ENCODE data around the gene FBXO15. TPM values are rescaled to one million over a fixed set of nuclear protein-coding genes. Genes with fewer than 3 reads are reported as not detected.

The FBXO15 gene
- total and polyA plus RNA-seq, 2 of the 13 experiments (the other 11 are each of a cell fraction or from before 2014, with no cell fraction given): 0.09 to 0.12 TPM

- TF ChIP-seq HNF1A (IDR thresholded peaks at IDR 0.05; ENCODE audit: low read depth) (no peak), HNF1A (CRISPR knock-in tag; IDR thresholded peaks at IDR 0.05; ENCODE audit: borderline replicate concordance) (no peak), AKAP8 (CRISPR knock-in tag; IDR thresholded peaks at IDR 0.05) (no peak), SRSF9 (IDR thresholded peaks at IDR 0.05; ENCODE audit: borderline replicate concordance, insufficient read depth, low read depth, low read length, poor library complexity, severe bottlenecking) (no peak)
Measured at GRCh38 chr18:74155276-74155675, 7.6 kb upstream of the FBXO15 start (continued).

GRCh38 chr18:74154716-74155115 is 7.1 kb upstream of the FBXO15 start:
- Histone ChIP-seq H3K4me3 (replicated peaks in 1 of 3; ENCODE audit: insufficient read depth in 1 of 3, low read depth in 2 of 3, low read length in 3 of 3) (no peak overlapping the region), H3K36me3 (replicated peaks in 1 of 2; ENCODE audit: control insufficient read depth in 1 of 2, insufficient read depth in 2 of 2, low read length in 2 of 2) (peaks cover 16 to 60% of the 10 kb centered on the region in 2 experiments), H3K9me3 (ENCODE audit: low read length) (no peaks in the 10 kb centered on the region), H3K9ac (ENCODE audit: insufficient read depth, low read depth, low read length) (no peak overlapping the region), H3K27ac (ENCODE audit: extremely low read length, insufficient read depth, low read length) (no peak overlapping the region), H3K4me2 (ENCODE audit: low read depth, low read length) (no peak overlapping the region), H4K20me1 (ENCODE audit: insufficient read depth, low read length) (no peaks in the 10 kb centered on the region), H3K27me3 (ENCODE audit: control insufficient read depth in 1 of 2, insufficient read depth in 2 of 2, low read length in 2 of 2) (no peaks in the 10 kb centered on the region), H3K4me1 (ENCODE audit: insufficient read depth, low read length) (peaks cover 18% of the 10 kb centered on the region), H2AFZ (ENCODE audit: low read length) (no peak overlapping the region), H3K79me2 (ENCODE audit: insufficient read depth, low read length) (peaks cover 38% of the 10 kb centered on the region)
- POLR2A ChIA-PET: no interaction called here
- DNase-seq (ENCODE audit: low spot score) (no peak), FAIRE-seq (no peak), ATAC-seq (no peak)
- BruUV-seq (replicated peaks): no TSS peak
- 100% methylated on average over 4 of the region's 4 CpGs for WGBS (ENCODE audit: low lambda C conversion rate)
- in situ Hi-C loops (cut with HindIII; ENCODE audit: extremely low pct_ligation_motif_present, low pct_unique_long_range_greater_than_20kb) (no loop called here), intact Hi-C loops (cut with micrococcal nuclease; ENCODE audit: unreplicated experiment) (no loop called here)
- CTCF ChIA-PET (ENCODE audit: low intra/inter-chr PET ratio, low total read pairs): no interaction called here
- TF ChIP-seq RXRB (CRISPR knock-in tag; IDR thresholded peaks at IDR 0.05; ENCODE audit: borderline replicate concordance) (no peak), ZNF510 (CRISPR knock-in tag; IDR thresholded peaks at IDR 0.05; ENCODE audit: low read depth) (no peak), ZGPAT (CRISPR knock-in tag; IDR thresholded peaks at IDR 0.05) (no peak), ZSCAN29 (CRISPR knock-in tag; conservative IDR thresholded peaks at IDR 0.05) (no peak), POGK (CRISPR knock-in tag; conservative IDR thresholded peaks at IDR 0.05) (no peak), IKZF5 (CRISPR knock-in tag; IDR thresholded peaks at IDR 0.05) (no peak), TMF1 (CRISPR knock-in tag; IDR thresholded peaks at IDR 0.05; ENCODE audit: low read depth) (no peak), KLF13 (CRISPR knock-in tag; IDR thresholded peaks at IDR 0.05) (no peak)
